Fibroblast of mammary gland (primary cell): Measurements from ENCODE around the gene MIS18A.

Experiments used
- DNase-seq: peaks from one replicate; pipeline ENCODE4 v3.0.0-alpha.2; 2010; ENCODE audit warnings: low read depth
- H3K4me3 ChIP-seq: 2 replicates; pipeline ENCODE4 v1.5.1; 2011; ENCODE audit warnings: low read depth, mild to moderate bottlenecking, low read length, moderate library complexity; ENCODE audit not compliant: control insufficient read depth
- CTCF ChIP-seq: conservative IDR thresholded peaks from 2 replicates; pipeline ENCODE4 v1.5.1; 2011; ENCODE audit warnings: low read depth, low read length, inconsistent platforms; ENCODE audit not compliant: control insufficient read depth, insufficient read depth

MIS18A gene

GRCh38 chr21:32300117-32300681, 21.4 kb upstream of the MIS18A start:
- DNase-seq = no peak
- TF ChIP-seq CTCF = no peak
- H3K4me3 ChIP-seq = no peak overlapping the region

- no peak for DNase-seq
Observed at GRCh38 chr21:32299695-32300094, 20.8 kb upstream of the MIS18A start.

GRCh38 chr21:32298658-32299081, 19.8 kb upstream of the MIS18A start, which contains the start of gene MRAP:
Gene MRAP (plus strand): TSS chr21:32298855. CDS start chr21:32298972, 117 bp downstream.
- no peak for TF ChIP-seq CTCF
- H3K4me3 ChIP-seq = no peak within 1 kb of the TSS
- no peak for DNase-seq

More at GRCh38 chr21:32299695-32300094, 20.8 kb upstream of the MIS18A start:
- TF ChIP-seq CTCF = no peak
- no peak overlapping the region for H3K4me3 ChIP-seq

GRCh38 chr21:32298148-32298559, 19.3 kb upstream of the MIS18A start:
- no peak overlapping the region for H3K4me3 ChIP-seq
- TF ChIP-seq CTCF = no peak
- DNase-seq = peak; percentile 52

GRCh38 chr21:32297449-32297848, 18.6 kb upstream of the MIS18A start:
- no peak overlapping the region for H3K4me3 ChIP-seq
- DNase-seq = no peak
- TF ChIP-seq CTCF = no peak

GRCh38 chr21:32285476-32285875, 6.6 kb upstream of the MIS18A start:
- no peak for TF ChIP-seq CTCF
- no peak overlapping the region for H3K4me3 ChIP-seq
- DNase-seq = no peak

GRCh38 chr21:32282992-32283391, 4.1 kb upstream of the MIS18A start:
- no peak overlapping the region for H3K4me3 ChIP-seq
- TF ChIP-seq CTCF = no peak
- DNase-seq = no peak
